Retina (tissue), 1 donor: ENCODE results near the gene CETN2.
A peak's percentile ranks its signal among the peaks of the same experiment; 100 is the strongest.
"Not testable (repeated sequence)": the region's sequence is repeated elsewhere in the genome, so short reads cannot be mapped to it uniquely, and the experiment has no call there.

ENCODE experiments used
- DNase-seq: peaks from one replicate; pipeline ENCODE4 v3.0.0-alpha.2; 2016

Gene CETN2

GRCh38 chrX:152830312-152831305 lies at the start of gene CETN2, which contains the start of gene NSDHL:
TSS of gene CETN2 (minus strand) at chrX:152830757. CDS start at chrX:152830710, 47 bp downstream.
TSS of gene NSDHL (plus strand) at chrX:152831063. CDS start at chrX:152846325, 15,262 bp downstream.
- DNase-seq: peak; percentile 93

GRCh38 chrX:152878976-152879755 lies 48.6 kb upstream of the CETN2 start:
- no peak for DNase-seq

- DNase-seq: no peak
Observed at GRCh38 chrX:152876931-152877840, 46.6 kb upstream of the CETN2 start.

GRCh38 chrX:152873361-152873760 lies 42.8 kb upstream of the CETN2 start:
- DNase-seq: no peak

- no peak for DNase-seq
Observed at GRCh38 chrX:152872522-152872921, 42.0 kb upstream of the CETN2 start.

- DNase-seq: no peak
Observed at GRCh38 chrX:152871260-152871659, 40.7 kb upstream of the CETN2 start.

GRCh38 chrX:152869972-152870371 lies 39.4 kb upstream of the CETN2 start:
- DNase-seq: no peak

- no peak for DNase-seq
Observed at GRCh38 chrX:152866386-152866785, 35.8 kb upstream of the CETN2 start.

- no peak for DNase-seq
Observed at GRCh38 chrX:152865232-152865920, 34.8 kb upstream of the CETN2 start.

- no peak for DNase-seq
Observed at GRCh38 chrX:152861826-152862225, 31.3 kb upstream of the CETN2 start.

GRCh38 chrX:152861116-152861515 lies 30.6 kb upstream of the CETN2 start:
- DNase-seq: no peak

GRCh38 chrX:152853986-152854385 lies 23.4 kb upstream of the CETN2 start:
- no peak for DNase-seq

- DNase-seq: no peak
Observed at GRCh38 chrX:152850465-152850864, 19.9 kb upstream of the CETN2 start.

- DNase-seq: no peak
Observed at GRCh38 chrX:152847281-152847680, 16.7 kb upstream of the CETN2 start.

GRCh38 chrX:152845618-152846240 lies 15.2 kb upstream of the CETN2 start:
- no peak for DNase-seq

- DNase-seq: peak; percentile 10
Observed at GRCh38 chrX:152844256-152844655, 13.7 kb upstream of the CETN2 start.

- no peak for DNase-seq
Observed at GRCh38 chrX:152843852-152844251, 13.3 kb upstream of the CETN2 start.

GRCh38 chrX:152842772-152843338 lies 12.3 kb upstream of the CETN2 start:
- no peak for DNase-seq

GRCh38 chrX:152835470-152835869 lies 4.9 kb upstream of the CETN2 start:
- not testable (repeated sequence) for DNase-seq

GRCh38 chrX:152833378-152833777 lies 2.8 kb upstream of the CETN2 start:
- no peak for DNase-seq

GRCh38 chrX:152832520-152832919 lies 2.0 kb upstream of the CETN2 start:
- no peak for DNase-seq
